ENCODE data around the gene DMTF1. TPM values are rescaled to one million over a fixed set of nuclear protein-coding genes. Genes with fewer than 3 reads are reported as not detected.
"Not testable (repeated sequence)": the region's sequence is repeated elsewhere in the genome, so short reads cannot be mapped to it uniquely, and the experiment has no call there.

Gene DMTF1, protein sequence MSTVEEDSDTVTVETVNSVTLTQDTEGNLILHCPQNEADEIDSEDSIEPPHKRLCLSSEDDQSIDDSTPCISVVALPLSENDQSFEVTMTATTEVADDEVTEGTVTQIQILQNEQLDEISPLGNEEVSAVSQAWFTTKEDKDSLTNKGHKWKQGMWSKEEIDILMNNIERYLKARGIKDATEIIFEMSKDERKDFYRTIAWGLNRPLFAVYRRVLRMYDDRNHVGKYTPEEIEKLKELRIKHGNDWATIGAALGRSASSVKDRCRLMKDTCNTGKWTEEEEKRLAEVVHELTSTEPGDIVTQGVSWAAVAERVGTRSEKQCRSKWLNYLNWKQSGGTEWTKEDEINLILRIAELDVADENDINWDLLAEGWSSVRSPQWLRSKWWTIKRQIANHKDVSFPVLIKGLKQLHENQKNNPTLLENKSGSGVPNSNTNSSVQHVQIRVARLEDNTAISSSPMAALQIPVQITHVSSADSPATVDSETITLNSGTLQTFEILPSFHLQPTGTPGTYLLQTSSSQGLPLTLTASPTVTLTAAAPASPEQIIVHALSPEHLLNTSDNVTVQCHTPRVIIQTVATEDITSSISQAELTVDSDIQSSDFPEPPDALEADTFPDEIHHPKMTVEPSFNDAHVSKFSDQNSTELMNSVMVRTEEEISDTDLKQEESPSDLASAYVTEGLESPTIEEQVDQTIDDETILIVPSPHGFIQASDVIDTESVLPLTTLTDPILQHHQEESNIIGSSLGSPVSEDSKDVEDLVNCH
- 100 to 1,000 TPM; 125 to 131 TPM for total RNA-seq
- total RNA-seq = 115 to 194 reads per million in 2 donors

- H3K9me3 ChIP-seq (ENCODE audit: control insufficient read depth, low read length, poor library complexity, severe bottlenecking) = no peaks in the 10 kb centered on the region
- ATAC-seq (peak; percentile 83), DNase-seq (peak; percentile 75 to 83 (median 80))
- H3K27ac Mint-ChIP-seq = peak within 1 kb of the TSS; percentile 99
- H3K4me1 Mint-ChIP-seq = peaks cover 37% of the 10 kb centered on the region
- peak within 1 kb of the TSS; percentile 99 for H3K4me3 Mint-ChIP-seq
- no peaks in the 10 kb centered on the region for H3K27me3 Mint-ChIP-seq
- H3K36me3 Mint-ChIP-seq (ENCODE audit: low read depth) = peaks cover 6% of the 10 kb centered on the region
Measured at GRCh38 chr7:87152112-87152896, at the start of gene DMTF1. Gene DMTF1, plus strand, starts transcription at chr7:87152453. Its CDS starts 12,489 bp downstream, at chr7:87164942.

DNA sequence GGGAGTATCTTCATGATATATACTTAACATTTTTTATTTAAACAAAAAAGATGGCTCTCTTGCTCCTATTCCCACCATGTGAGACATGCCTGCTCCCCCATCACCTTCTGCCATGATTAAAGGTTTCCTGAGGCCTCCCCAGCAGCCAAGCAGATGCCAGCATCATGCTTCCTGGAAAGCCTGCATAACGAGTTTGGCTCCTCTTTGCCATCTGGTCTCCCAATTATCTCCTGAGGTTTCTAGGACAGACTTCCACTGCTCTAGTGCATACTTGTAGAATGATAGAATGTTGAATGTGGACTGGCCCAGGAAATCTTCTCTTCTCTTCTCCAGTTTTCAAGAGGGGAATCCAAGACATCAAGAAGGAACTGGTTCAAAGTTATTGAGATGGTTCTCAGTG is 46.9 kb upstream of the DMTF1 start:
- Mint-ChIP-seq H3K36me3 (ENCODE audit: low read depth) (no peaks in the 10 kb centered on the region), H3K4me1 (no peaks in the 10 kb centered on the region), H3K27me3 (peaks cover 47% of the 10 kb centered on the region), H3K4me3 (no peak overlapping the region), H3K27ac (no peak overlapping the region)
- ATAC-seq (no peak), DNase-seq (no peak)
- H3K9me3 ChIP-seq (ENCODE audit: control insufficient read depth, low read length, poor library complexity, severe bottlenecking) = no peaks in the 10 kb centered on the region

- no peaks in the 10 kb centered on the region for H3K36me3 Mint-ChIP-seq (ENCODE audit: low read depth)
- DNase-seq = no peak
- no peaks in the 10 kb centered on the region for H3K4me1 Mint-ChIP-seq
- no peak overlapping the region for H3K27ac Mint-ChIP-seq
- H3K9me3 ChIP-seq (ENCODE audit: control insufficient read depth, low read length, poor library complexity, severe bottlenecking) = no peaks in the 10 kb centered on the region
- no peak overlapping the region for H3K4me3 Mint-ChIP-seq
- ATAC-seq = no peak
- H3K27me3 Mint-ChIP-seq = peaks cover 34% of the 10 kb centered on the region
Measured at GRCh38 chr7:87106974-87107612, 45.2 kb upstream of the DMTF1 start.

- DNase-seq (no peak), ATAC-seq (no peak)
- Mint-ChIP-seq H3K27me3 (peaks cover 33% of the 10 kb centered on the region), H3K36me3 (ENCODE audit: low read depth) (no peaks in the 10 kb centered on the region), H3K4me1 (no peaks in the 10 kb centered on the region), H3K4me3 (no peak overlapping the region), H3K27ac (no peak overlapping the region)
- peaks cover 2% of the 10 kb centered on the region for H3K9me3 ChIP-seq (ENCODE audit: control insufficient read depth, low read length, poor library complexity, severe bottlenecking)
Measured at GRCh38 chr7:87107949-87108776, 44.1 kb upstream of the DMTF1 start.

DNA sequence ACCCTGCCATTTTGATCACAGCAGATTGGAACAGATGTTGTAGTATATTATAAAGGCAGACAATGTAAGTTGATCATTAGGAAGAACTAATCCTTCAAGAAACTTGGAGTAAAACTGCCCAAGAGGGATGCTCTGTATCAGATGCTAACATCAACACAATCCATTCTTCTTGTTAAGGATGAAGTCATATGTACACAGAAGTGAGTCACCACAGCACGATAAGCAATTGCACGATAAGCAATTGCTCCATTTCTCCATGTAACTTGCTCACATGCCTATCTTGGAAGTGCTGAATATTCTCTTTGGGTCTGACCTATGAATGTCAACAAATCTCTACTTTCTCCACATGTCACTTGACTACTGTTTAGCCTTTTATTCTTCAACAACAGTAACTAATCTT is 41.5 kb upstream of the DMTF1 start:
- H3K9me3 ChIP-seq (ENCODE audit: control insufficient read depth, low read length, poor library complexity, severe bottlenecking) = peaks cover 2% of the 10 kb centered on the region
- ATAC-seq (no peak), DNase-seq (no peak)
- H3K36me3 Mint-ChIP-seq (ENCODE audit: low read depth) = peaks cover 5% of the 10 kb centered on the region
- H3K27ac Mint-ChIP-seq = no peak overlapping the region
- peaks cover 28% of the 10 kb centered on the region for H3K27me3 Mint-ChIP-seq
- H3K4me3 Mint-ChIP-seq = no peak overlapping the region
- H3K4me1 Mint-ChIP-seq = no peaks in the 10 kb centered on the region

GRCh38 chr7:87111877-87112276 is 40.4 kb upstream of the DMTF1 start:
- H3K4me1 Mint-ChIP-seq = no peaks in the 10 kb centered on the region
- H3K4me3 Mint-ChIP-seq = no peak overlapping the region
- DNase-seq = no peak
- no peak overlapping the region for H3K27ac Mint-ChIP-seq
- peaks cover 2% of the 10 kb centered on the region for H3K9me3 ChIP-seq (ENCODE audit: control insufficient read depth, low read length, poor library complexity, severe bottlenecking)
- H3K27me3 Mint-ChIP-seq = peaks cover 21% of the 10 kb centered on the region
- no peak for ATAC-seq
- peaks cover 5% of the 10 kb centered on the region for H3K36me3 Mint-ChIP-seq (ENCODE audit: low read depth)

- no peak for ATAC-seq
- H3K4me3 Mint-ChIP-seq = no peak overlapping the region
- H3K27ac Mint-ChIP-seq = no peak overlapping the region
Measured at GRCh38 chr7:87113077-87113476, 39.2 kb upstream of the DMTF1 start.

GRCh38 chr7:87113904-87114303 is 38.3 kb upstream of the DMTF1 start:
- H3K27me3 Mint-ChIP-seq; H3K4me1 Mint-ChIP-seq; H3K9me3 ChIP-seq (ENCODE audit: control insufficient read depth, low read length, poor library complexity, severe bottlenecking); ATAC-seq; H3K4me3 Mint-ChIP-seq; H3K36me3 Mint-ChIP-seq (ENCODE audit: low read depth); H3K27ac Mint-ChIP-seq; DNase-seq: not testable (repeated sequence)

More at GRCh38 chr7:87113077-87113476, 39.2 kb upstream of the DMTF1 start:
- Mint-ChIP-seq H3K4me1 (no peaks in the 10 kb centered on the region), H3K36me3 (ENCODE audit: low read depth) (peaks cover 5% of the 10 kb centered on the region), H3K27me3 (peaks cover 9% of the 10 kb centered on the region)
- DNase-seq = no peak
- H3K9me3 ChIP-seq (ENCODE audit: control insufficient read depth, low read length, poor library complexity, severe bottlenecking) = peaks cover 2% of the 10 kb centered on the region

DNA sequence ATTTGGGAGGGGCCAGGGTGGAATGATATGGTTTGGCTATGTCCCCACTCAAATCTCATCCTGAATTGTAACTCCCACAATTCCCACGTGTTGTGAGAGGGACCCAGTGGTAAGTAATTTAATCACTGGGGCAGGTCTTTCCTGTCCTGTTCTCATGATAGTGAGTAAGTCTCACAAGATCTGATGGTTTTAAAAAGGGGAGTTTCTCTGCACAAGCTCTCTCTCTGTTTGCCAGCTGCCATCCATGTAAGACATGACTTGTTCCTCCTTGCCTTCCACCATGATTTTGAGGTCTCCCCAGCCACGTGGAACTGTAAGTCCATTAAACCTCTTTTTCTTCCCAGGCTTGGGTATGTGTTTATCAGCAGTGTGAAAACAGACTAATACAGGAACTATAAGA is 36.5 kb upstream of the DMTF1 start:
- not testable (repeated sequence) for H3K27ac Mint-ChIP-seq; ATAC-seq; H3K4me1 Mint-ChIP-seq; H3K9me3 ChIP-seq (ENCODE audit: control insufficient read depth, low read length, poor library complexity, severe bottlenecking); DNase-seq; H3K4me3 Mint-ChIP-seq; H3K36me3 Mint-ChIP-seq (ENCODE audit: low read depth); H3K27me3 Mint-ChIP-seq

GRCh38 chr7:87116315-87116714 is 35.9 kb upstream of the DMTF1 start:
- ATAC-seq (no peak), DNase-seq (no peak)
- no peak overlapping the region for H3K27ac Mint-ChIP-seq
- no peaks in the 10 kb centered on the region for H3K27me3 Mint-ChIP-seq
- no peaks in the 10 kb centered on the region for H3K4me1 Mint-ChIP-seq
- H3K4me3 Mint-ChIP-seq = no peak overlapping the region
- peaks cover 5% of the 10 kb centered on the region for H3K36me3 Mint-ChIP-seq (ENCODE audit: low read depth)
- H3K9me3 ChIP-seq (ENCODE audit: control insufficient read depth, low read length, poor library complexity, severe bottlenecking) = peaks cover 2% of the 10 kb centered on the region

DNA sequence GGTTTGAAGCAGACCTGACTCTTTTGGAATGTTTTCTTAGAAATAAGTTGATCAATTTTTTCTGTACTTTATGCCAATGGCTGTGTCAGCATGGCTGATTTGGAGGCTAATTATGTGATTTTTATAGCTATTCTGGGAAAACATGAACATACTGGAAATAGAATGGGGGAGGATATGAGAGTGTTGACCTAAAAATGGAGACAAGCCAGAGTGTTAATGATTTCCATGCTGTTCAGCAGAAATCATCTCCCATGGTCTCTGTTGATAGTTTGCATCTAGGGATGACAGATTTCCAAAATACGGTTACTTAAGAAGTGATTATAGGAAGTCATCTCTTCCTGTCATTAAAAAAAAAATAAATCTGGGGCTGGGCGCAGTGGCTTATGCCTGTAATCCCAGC is 32.7 kb upstream of the DMTF1 start:
- Mint-ChIP-seq H3K27ac (no peak overlapping the region), H3K4me1 (no peaks in the 10 kb centered on the region), H3K4me3 (no peak overlapping the region), H3K27me3 (no peaks in the 10 kb centered on the region), H3K36me3 (ENCODE audit: low read depth) (no peaks in the 10 kb centered on the region)
- no peaks in the 10 kb centered on the region for H3K9me3 ChIP-seq (ENCODE audit: control insufficient read depth, low read length, poor library complexity, severe bottlenecking)
- no peak for DNase-seq
- no peak for ATAC-seq

DNA sequence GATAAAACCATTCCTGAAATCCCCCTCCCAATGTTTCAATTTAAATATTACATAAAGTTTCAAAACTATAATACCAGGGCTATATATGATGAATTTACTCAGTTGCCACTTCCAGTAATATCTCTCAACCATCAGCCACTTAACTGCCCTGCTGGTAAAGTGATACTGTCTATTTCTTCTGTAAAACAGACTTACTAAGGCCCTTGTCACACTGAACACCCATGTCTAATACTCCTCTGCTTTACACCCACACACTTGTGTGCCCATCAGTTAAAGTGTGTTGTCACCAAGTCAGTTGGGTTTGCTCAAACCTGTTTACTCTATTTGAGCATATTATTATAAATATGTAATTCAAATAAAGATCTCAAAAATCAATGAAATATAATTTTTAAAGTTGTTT is 29.1 kb upstream of the DMTF1 start:
- Mint-ChIP-seq H3K27ac (no peak overlapping the region), H3K4me1 (no peaks in the 10 kb centered on the region), H3K27me3 (no peaks in the 10 kb centered on the region), H3K4me3 (no peak overlapping the region), H3K36me3 (ENCODE audit: low read depth) (peaks cover 3% of the 10 kb centered on the region)
- no peaks in the 10 kb centered on the region for H3K9me3 ChIP-seq (ENCODE audit: control insufficient read depth, low read length, poor library complexity, severe bottlenecking)
- no peak for DNase-seq
- no peak for ATAC-seq

Measured in T-helper 17 cell (primary cell).